OCI-LY1 (cell line): ENCODE measurements around the gene CD2AP.

ENCODE experiments used
- H2AFZ ChIP-seq: fragments of 200-600 bp; sonication (generic), shearing (Covaris generic); 2 replicates; pipeline ENCODE4 v1.6.0; 2014; ENCODE audit warnings: antibody characterized with exemption, mild to moderate bottlenecking, low read length
- H3F3A ChIP-seq: fragments of 200-600 bp; sonication (generic), shearing (Covaris generic); 2 replicates; pipeline ENCODE4 v1.6.0; 2014; ENCODE audit warnings: mild to moderate bottlenecking, antibody characterized with exemption, low read length, moderate library complexity; ENCODE audit not compliant: insufficient read depth
- H3K27ac ChIP-seq: fragments of 200-600 bp; sonication (generic); 2 replicates; pipeline ENCODE4 v1.5.1; 2014; ENCODE audit warnings: low read length, mixed run types, mild to moderate bottlenecking, low read depth; ENCODE audit not compliant: poor library complexity, severe bottlenecking
- H3K27me3 ChIP-seq: fragments of 200-600 bp; sonication (generic); 2 replicates; pipeline ENCODE4 v1.6.0; 2014; ENCODE audit warnings: antibody characterized with exemption, mild to moderate bottlenecking, low read length, moderate library complexity; ENCODE audit not compliant: insufficient read depth
- H3K36me3 ChIP-seq: fragments of 200-600 bp; sonication (generic); 2 replicates; pipeline ENCODE4 v1.6.1; 2014; ENCODE audit warnings: mild to moderate bottlenecking, antibody characterized with exemption, low read length, moderate library complexity, mixed read lengths; ENCODE audit not compliant: insufficient read depth
- H3K4me1 ChIP-seq: fragments of 200-600 bp; sonication (generic); 2 replicates; pipeline ENCODE4 v1.5.1; 2014; ENCODE audit warnings: mild to moderate bottlenecking, low read length, moderate library complexity; ENCODE audit not compliant: insufficient read depth, severe bottlenecking
- H3K4me2 ChIP-seq: fragments of 200-600 bp; sonication (generic), shearing (Covaris generic); 2 replicates; pipeline ENCODE4 v1.6.1; 2014; ENCODE audit warnings: low read length
- H3K4me3 ChIP-seq: fragments of 200-600 bp; sonication (generic); 2 replicates; pipeline ENCODE4 v1.5.1; 2014; ENCODE audit warnings: low read length, low read depth, mild to moderate bottlenecking, mixed read lengths; ENCODE audit not compliant: poor library complexity, severe bottlenecking
- H3K79me2 ChIP-seq: fragments of 200-600 bp; shearing (Covaris generic); 2 replicates; pipeline ENCODE4 v1.6.1; 2016; ENCODE audit warnings: mixed run types, low read length, mixed read lengths; ENCODE audit not compliant: insufficient read depth
- H3K9ac ChIP-seq: fragments of 200-600 bp; sonication (generic), shearing (Covaris generic); 2 replicates; pipeline ENCODE4 v1.6.1; 2014; ENCODE audit warnings: mild to moderate bottlenecking, low read length, mixed read lengths
- H3K9me2 ChIP-seq: fragments of 200-600 bp; sonication (generic), shearing (Covaris generic); 2 replicates; pipeline ENCODE4 v1.6.1; 2014; ENCODE audit warnings: low read depth, mild to moderate bottlenecking, low read length, mixed read lengths
- H3K9me3 ChIP-seq: fragments of 200-600 bp; shearing (Covaris generic); 2 replicates; pipeline ENCODE4 v1.6.1; 2014; ENCODE audit warnings: low read length, mixed read lengths
- H4K20me1 ChIP-seq: fragments of 200-600 bp; sonication (generic), shearing (Covaris generic); 2 replicates; pipeline ENCODE4 v1.6.0; 2016; ENCODE audit warnings: mild to moderate bottlenecking, low read length; ENCODE audit not compliant: insufficient read depth
- CTCF ChIP-seq: fragments of 200-600 bp; sonication (generic), shearing (Covaris generic); IDR thresholded peaks from 2 replicates; pipeline ENCODE4 v1.5.1; 2017; ENCODE audit warnings: mild to moderate bottlenecking, antibody characterized with exemption, low read length, moderate library complexity, mixed read lengths
- EZH2 ChIP-seq: fragments of 200-600 bp; sonication (generic), shearing (Covaris generic); IDR thresholded peaks from 2 replicates; pipeline ENCODE4 v1.8.0; 2017; ENCODE audit warnings: borderline replicate concordance, mixed run types, mild to moderate bottlenecking, antibody characterized with exemption, low read length, moderate library complexity, mixed read lengths

CD2AP gene

GRCh38 chr6:47665112-47665511, 187.5 kb downstream of the CD2AP start:
- Histone ChIP-seq H4K20me1 (no peaks in the 10 kb centered on the region), H2AFZ (no peak overlapping the region), H3K36me3 (no peaks in the 10 kb centered on the region), H3F3A (no peaks in the 10 kb centered on the region), H3K4me1 (no peaks in the 10 kb centered on the region), H3K4me2 (no peak overlapping the region), H3K9me2 (no peaks in the 10 kb centered on the region), H3K27me3 (no peaks in the 10 kb centered on the region), H3K79me2 (no peaks in the 10 kb centered on the region), H3K9ac (no peak overlapping the region), H3K4me3 (no peak overlapping the region), H3K9me3 (no peaks in the 10 kb centered on the region), H3K27ac (no peak overlapping the region)
- TF ChIP-seq CTCF = no peak
- no peak for TF ChIP-seq EZH2

GRCh38 chr6:47669684-47670513, 192.3 kb downstream of the CD2AP start:
- Histone ChIP-seq H3F3A (no peaks in the 10 kb centered on the region), H3K9me2 (no peaks in the 10 kb centered on the region), H3K9ac (no peak overlapping the region), H4K20me1 (no peaks in the 10 kb centered on the region), H3K4me3 (no peak overlapping the region), H3K27me3 (no peaks in the 10 kb centered on the region), H3K9me3 (no peaks in the 10 kb centered on the region), H2AFZ (no peak overlapping the region), H3K27ac (no peak overlapping the region), H3K4me1 (no peaks in the 10 kb centered on the region), H3K36me3 (no peaks in the 10 kb centered on the region), H3K79me2 (no peaks in the 10 kb centered on the region), H3K4me2 (no peak overlapping the region)
- TF ChIP-seq EZH2 (no peak), CTCF (no peak)

- H3K36me3 ChIP-seq = no peaks in the 10 kb centered on the region
- H4K20me1 ChIP-seq = no peaks in the 10 kb centered on the region
- no peaks in the 10 kb centered on the region for H3K9me2 ChIP-seq
- TF ChIP-seq CTCF (no peak), EZH2 (no peak)
- H3K4me1 ChIP-seq = no peaks in the 10 kb centered on the region
- H3K27me3 ChIP-seq = no peaks in the 10 kb centered on the region
- no peaks in the 10 kb centered on the region for H3F3A ChIP-seq
- no peak overlapping the region for H3K4me3 ChIP-seq
- no peak overlapping the region for H3K4me2 ChIP-seq
- no peak overlapping the region for H3K9ac ChIP-seq
- no peak overlapping the region for H2AFZ ChIP-seq
- H3K79me2 ChIP-seq = no peaks in the 10 kb centered on the region
- no peak overlapping the region for H3K27ac ChIP-seq
- no peaks in the 10 kb centered on the region for H3K9me3 ChIP-seq
Observed at GRCh38 chr6:47670851-47671250, 193.3 kb downstream of the CD2AP start.
